ENCODE results near the gene MCRIP1. TPM values are rescaled to one million over a fixed set of nuclear protein-coding genes. Genes with fewer than 3 reads are reported as not detected.

Gene MCRIP1
- total RNA-seq, 1 experiment from 2014 or later: 59.7 TPM

GRCh38 chr17:81868674-81869220 lies 35.7 kb upstream of the MCRIP1 start:
- DNase-seq: peak; percentile 77 to 83
- TF ChIP-seq CTCF (IDR thresholded peaks at IDR 0.05; ENCODE audit: insufficient read depth in 1 of 2, low read depth in 1 of 2, low read length in 1 of 2, severe bottlenecking in 1 of 2, unreplicated experiment in 1 of 2): no peak
- peaks cover 16% of the 10 kb centered on the region for H3K4me1 Mint-ChIP-seq (ENCODE audit: low read depth, unreplicated experiment)
- peaks cover 97% of the 10 kb centered on the region for H3K36me3 Mint-ChIP-seq (ENCODE audit: insufficient read depth, unreplicated experiment)
- Histone ChIP-seq H3K27me3 (replicated peaks; ENCODE audit: control insufficient read depth, insufficient read depth, low read length) (no peaks in the 10 kb centered on the region), H3K4me3 (ENCODE audit: low read depth, low read length) (no peak overlapping the region), H3K4me1 (peaks cover 50% of the 10 kb centered on the region), H3K36me3 (ENCODE audit: control insufficient read depth, insufficient read depth, low read length) (peaks cover 4% of the 10 kb centered on the region; the same call in 1 of the 2 replicates), H3K9me3 (no peaks in the 10 kb centered on the region)
- intact Hi-C loops (cut with micrococcal nuclease; ENCODE audit: unreplicated experiment): no loop called here
- no peaks in the 10 kb centered on the region for H3K9me3 Mint-ChIP-seq (ENCODE audit: unreplicated experiment)
- POLR2A ChIA-PET: interaction anchor here (0.6 to 0.9 kb wide), 2 partner anchors 24 to 587 kb away, joined by 4 read pairs; no protein-coding TSS in a partner anchor
- H3K27me3 Mint-ChIP-seq (ENCODE audit: insufficient read depth, unreplicated experiment): no peaks in the 10 kb centered on the region
- CTCF ChIA-PET: interaction anchor here (0.8 to 1.0 kb wide), 2 partner anchors 158 to 169 kb away, joined by 3 to 4 read pairs; partner anchors contain the start of gene DCXR
- H3K4me3 Mint-ChIP-seq (ENCODE audit: unreplicated experiment): peak overlapping the region; percentile 60
- peak overlapping the region; percentile 90 for H3K27ac Mint-ChIP-seq (ENCODE audit: unreplicated experiment)
- TSS peak; percentile 56 for BruUV-seq (replicated peaks)

GRCh38 chr17:81867991-81868673 lies 35.0 kb upstream of the MCRIP1 start:
- Mint-ChIP-seq H3K27me3 (ENCODE audit: insufficient read depth, unreplicated experiment) (no peaks in the 10 kb centered on the region), H3K9me3 (ENCODE audit: unreplicated experiment) (no peaks in the 10 kb centered on the region), H3K4me3 (ENCODE audit: unreplicated experiment) (peak overlapping the region; percentile 60), H3K36me3 (ENCODE audit: insufficient read depth, unreplicated experiment) (peaks cover 98% of the 10 kb centered on the region), H3K4me1 (ENCODE audit: low read depth, unreplicated experiment) (peaks cover 21% of the 10 kb centered on the region), H3K27ac (ENCODE audit: unreplicated experiment) (peak overlapping the region; percentile 90)
- Histone ChIP-seq H3K4me1 (peaks cover 51% of the 10 kb centered on the region), H3K36me3 (ENCODE audit: control insufficient read depth, insufficient read depth, low read length) (peaks cover 4% of the 10 kb centered on the region; the same call in 1 of the 2 replicates), H3K9me3 (no peaks in the 10 kb centered on the region), H3K4me3 (ENCODE audit: low read depth, low read length) (no peak overlapping the region), H3K27me3 (replicated peaks; ENCODE audit: control insufficient read depth, insufficient read depth, low read length) (no peaks in the 10 kb centered on the region)
- CTCF ChIA-PET: no interaction called here
- peak; percentile 35 to 64 for DNase-seq
- intact Hi-C loops (cut with micrococcal nuclease; ENCODE audit: unreplicated experiment): no loop called here
- POLR2A ChIA-PET: interaction anchor here (1.1 kb wide), 1 partner anchor 34 kb away, joined by 5 read pairs; no protein-coding TSS in a partner anchor
- no peak for TF ChIP-seq CTCF (IDR thresholded peaks at IDR 0.05; ENCODE audit: insufficient read depth in 1 of 2, low read depth in 1 of 2, low read length in 1 of 2, severe bottlenecking in 1 of 2, unreplicated experiment in 1 of 2)
- BruUV-seq (replicated peaks): no TSS peak

GRCh38 chr17:81867170-81867990 lies 34.3 kb upstream of the MCRIP1 start:
- TF ChIP-seq CTCF (IDR thresholded peaks at IDR 0.05; ENCODE audit: insufficient read depth in 1 of 2, low read depth in 1 of 2, low read length in 1 of 2, severe bottlenecking in 1 of 2, unreplicated experiment in 1 of 2): no peak
- Histone ChIP-seq H3K4me1 (peaks cover 51% of the 10 kb centered on the region), H3K27me3 (replicated peaks; ENCODE audit: control insufficient read depth, insufficient read depth, low read length) (no peaks in the 10 kb centered on the region), H3K9me3 (no peaks in the 10 kb centered on the region), H3K4me3 (ENCODE audit: low read depth, low read length) (no peak overlapping the region), H3K36me3 (ENCODE audit: control insufficient read depth, insufficient read depth, low read length) (peaks cover 4% of the 10 kb centered on the region; the same call in 1 of the 2 replicates)
- ChIA-PET POLR2A (interaction anchor here (0.7 to 1.1 kb wide), 2 partner anchors 34 to 232 kb away, joined by 3 to 5 read pairs; no protein-coding TSS in a partner anchor), CTCF (no interaction called here)
- peak overlapping the region; percentile 44 for H3K4me3 Mint-ChIP-seq (ENCODE audit: unreplicated experiment)
- DNase-seq: peak; percentile 61 to 77
- intact Hi-C loops (cut with micrococcal nuclease; ENCODE audit: unreplicated experiment): no loop called here
- peak overlapping the region; percentile 90 for H3K27ac Mint-ChIP-seq (ENCODE audit: unreplicated experiment)
- BruUV-seq (replicated peaks): no TSS peak
- no peaks in the 10 kb centered on the region for H3K9me3 Mint-ChIP-seq (ENCODE audit: unreplicated experiment)
- peaks cover 27% of the 10 kb centered on the region for H3K4me1 Mint-ChIP-seq (ENCODE audit: low read depth, unreplicated experiment)
- H3K27me3 Mint-ChIP-seq (ENCODE audit: insufficient read depth, unreplicated experiment): no peaks in the 10 kb centered on the region
- peaks cover 98% of the 10 kb centered on the region for H3K36me3 Mint-ChIP-seq (ENCODE audit: insufficient read depth, unreplicated experiment)

Data from Caco-2 (cell line).